ENCODE results near the gene EARS2.

DNA sequence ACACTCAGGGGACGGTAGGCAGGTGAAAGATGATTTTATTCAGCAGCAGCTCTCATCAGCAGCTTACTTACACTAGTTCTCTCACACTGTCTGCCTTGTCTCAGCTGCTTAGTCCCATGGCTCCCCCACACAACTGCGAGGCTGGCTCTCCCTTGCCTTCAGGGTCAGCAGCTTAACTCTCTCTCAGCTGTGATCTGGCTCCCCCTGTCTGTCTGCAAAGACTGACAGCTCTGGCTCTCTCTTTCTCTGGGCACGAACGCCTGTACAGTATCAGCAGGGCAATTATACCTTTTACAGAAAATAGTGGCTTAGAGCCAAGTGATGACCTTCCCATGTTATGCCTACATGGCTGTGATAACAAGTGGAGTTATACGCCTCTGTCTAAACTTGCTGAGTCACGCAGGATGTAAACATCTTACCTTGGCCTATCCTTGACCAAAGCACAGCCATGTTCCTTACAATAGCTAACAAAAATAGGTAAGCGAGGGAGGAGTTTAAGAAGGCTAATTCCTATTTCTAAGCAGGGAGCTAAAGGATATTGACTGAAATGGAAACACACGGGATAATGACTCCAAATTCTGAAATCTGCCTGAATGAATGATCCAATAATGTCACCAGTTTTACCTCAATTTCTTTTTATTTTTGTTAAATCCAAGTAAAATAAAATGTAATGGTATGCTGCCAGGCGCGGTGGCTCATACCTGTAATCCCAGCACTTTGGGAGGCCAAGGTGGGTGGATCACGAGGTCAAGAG is 40.0 kb upstream of the EARS2 start:
- TF ChIP-seq, protein P1, sequence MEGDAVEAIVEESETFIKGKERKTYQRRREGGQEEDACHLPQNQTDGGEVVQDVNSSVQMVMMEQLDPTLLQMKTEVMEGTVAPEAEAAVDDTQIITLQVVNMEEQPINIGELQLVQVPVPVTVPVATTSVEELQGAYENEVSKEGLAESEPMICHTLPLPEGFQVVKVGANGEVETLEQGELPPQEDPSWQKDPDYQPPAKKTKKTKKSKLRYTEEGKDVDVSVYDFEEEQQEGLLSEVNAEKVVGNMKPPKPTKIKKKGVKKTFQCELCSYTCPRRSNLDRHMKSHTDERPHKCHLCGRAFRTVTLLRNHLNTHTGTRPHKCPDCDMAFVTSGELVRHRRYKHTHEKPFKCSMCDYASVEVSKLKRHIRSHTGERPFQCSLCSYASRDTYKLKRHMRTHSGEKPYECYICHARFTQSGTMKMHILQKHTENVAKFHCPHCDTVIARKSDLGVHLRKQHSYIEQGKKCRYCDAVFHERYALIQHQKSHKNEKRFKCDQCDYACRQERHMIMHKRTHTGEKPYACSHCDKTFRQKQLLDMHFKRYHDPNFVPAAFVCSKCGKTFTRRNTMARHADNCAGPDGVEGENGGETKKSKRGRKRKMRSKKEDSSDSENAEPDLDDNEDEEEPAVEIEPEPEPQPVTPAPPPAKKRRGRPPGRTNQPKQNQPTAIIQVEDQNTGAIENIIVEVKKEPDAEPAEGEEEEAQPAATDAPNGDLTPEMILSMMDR (conservative IDR thresholded peaks at IDR 0.05), result no peak
- TF ChIP-seq EZH2 (IDR thresholded peaks at IDR 0.05; ENCODE audit: low read depth), result no peak
